ENCODE data around the gene SUMF2. TPM values are rescaled to one million over a fixed set of nuclear protein-coding genes. Genes with fewer than 3 reads are reported as not detected.
"Not testable (repeated sequence)": the region's sequence is repeated elsewhere in the genome, so short reads cannot be mapped to it uniquely, and the experiment has no call there.

The SUMF2 gene
- total RNA-seq, 1 donor from 2014 or later, result 91.3 TPM

GRCh38 chr7:56053993-56054392 lies 10.1 kb upstream of the SUMF2 start:
- FAIRE-seq (no peak), DNase-seq (ENCODE audit: low spot score in 2 of 2) (no peak)

- FAIRE-seq (no peak), DNase-seq (ENCODE audit: low spot score in 2 of 2) (no peak)
Observed at GRCh38 chr7:56062382-56062781, 1.7 kb upstream of the SUMF2 start.

- FAIRE-seq (no peak), DNase-seq (ENCODE audit: low spot score in 2 of 2) (no peak)
Observed at GRCh38 chr7:56063500-56063881, 595 bp upstream of the SUMF2 start.

GRCh38 chr7:56066376-56066775 lies 2.3 kb downstream of the SUMF2 start:
- not testable (repeated sequence) for DNase-seq (ENCODE audit: low spot score in 2 of 2); FAIRE-seq

GRCh38 chr7:56074371-56074791 lies 10.3 kb downstream of the SUMF2 start:
- FAIRE-seq, result no peak
- DNase-seq (ENCODE audit: low spot score in 2 of 2), result peak; percentile 43 to 62

GRCh38 chr7:56077681-56078080 lies 13.6 kb downstream of the SUMF2 start:
- no peak for DNase-seq (ENCODE audit: low spot score in 2 of 2)
- no peak for FAIRE-seq

GRCh38 chr7:56078196-56078595 lies 14.1 kb downstream of the SUMF2 start:
- no peak for FAIRE-seq

GRCh38 chr7:56079450-56080185 lies 15.5 kb downstream of the SUMF2 start:
- FAIRE-seq (no peak), DNase-seq (ENCODE audit: low spot score in 2 of 2) (peak; percentile 47 to 67)

More at GRCh38 chr7:56078196-56078595, 14.1 kb downstream of the SUMF2 start:
- no peak for DNase-seq (ENCODE audit: low spot score in 2 of 2)

GRCh38 chr7:56080726-56081435 lies 16.8 kb downstream of the SUMF2 start:
- not testable (repeated sequence) for FAIRE-seq

GRCh38 chr7:56081626-56082340 lies 17.7 kb downstream of the SUMF2 start:
- FAIRE-seq, result no peak
- DNase-seq (ENCODE audit: low spot score in 2 of 2), result no peak

More at GRCh38 chr7:56080726-56081435, 16.8 kb downstream of the SUMF2 start:
- not testable (repeated sequence) for DNase-seq (ENCODE audit: low spot score in 2 of 2)

GRCh38 chr7:56083150-56083785 lies 19.2 kb downstream of the SUMF2 start:
- no peak for FAIRE-seq

GRCh38 chr7:56086761-56087160 lies 22.7 kb downstream of the SUMF2 start:
- DNase-seq (ENCODE audit: low spot score in 2 of 2) (no peak), FAIRE-seq (no peak)

More at GRCh38 chr7:56083150-56083785, 19.2 kb downstream of the SUMF2 start:
- DNase-seq (ENCODE audit: low spot score in 2 of 2), result no peak

- no peak for FAIRE-seq
Observed at GRCh38 chr7:56087445-56087844, 23.4 kb downstream of the SUMF2 start.

GRCh38 chr7:56091591-56091990 lies 27.5 kb downstream of the SUMF2 start:
- DNase-seq (ENCODE audit: low spot score in 2 of 2), result no peak
- FAIRE-seq, result no peak

More at GRCh38 chr7:56087445-56087844, 23.4 kb downstream of the SUMF2 start:
- no peak for DNase-seq (ENCODE audit: low spot score in 2 of 2)

- FAIRE-seq; DNase-seq (ENCODE audit: low spot score in 2 of 2): not testable (repeated sequence)
Observed at GRCh38 chr7:56092388-56092787, 28.3 kb downstream of the SUMF2 start.

GRCh38 chr7:56092789-56093531 lies 28.9 kb downstream of the SUMF2 start, which contains the start of gene PHKG1:
Gene PHKG1 (minus strand): TSS chr7:56092952. CDS start chr7:56088941, 4,011 bp downstream.
- FAIRE-seq (no peak), DNase-seq (ENCODE audit: low spot score in 2 of 2) (peak; percentile 51 to 72)

GRCh38 chr7:56097700-56098099 lies 33.6 kb downstream of the SUMF2 start:
- FAIRE-seq (no peak), DNase-seq (ENCODE audit: low spot score in 2 of 2) (no peak)

GRCh38 chr7:56098187-56099008 lies 34.3 kb downstream of the SUMF2 start:
- not testable (repeated sequence) for FAIRE-seq; DNase-seq (ENCODE audit: low spot score in 2 of 2)

GRCh38 chr7:56099653-56100052 lies 35.6 kb downstream of the SUMF2 start:
- FAIRE-seq, result no peak
- no peak for DNase-seq (ENCODE audit: low spot score in 2 of 2)
